KMS-11 (cell line): ENCODE measurements around the gene ADGRA3.

ENCODE experiments used
- H2AFZ ChIP-seq: fragments of 200-600 bp; sonication (generic); 2 replicates; pipeline ENCODE4 v1.6.1; 2016; ENCODE audit warnings: antibody characterized with exemption, mixed run types, low read depth
- H3K27ac ChIP-seq: fragments of 200-600 bp; sonication (generic); 2 replicates; pipeline ENCODE4 v1.6.1; 2016; ENCODE audit warnings: mild to moderate bottlenecking, mixed run types
- H3K27me3 ChIP-seq: fragments of 200-600 bp; sonication (generic); 2 replicates; pipeline ENCODE4 v1.6.1; 2017; ENCODE audit warnings: mild to moderate bottlenecking, low read depth, mixed run types, moderate library complexity; ENCODE audit not compliant: insufficient read depth
- H3K36me3 ChIP-seq: fragments of 200-600 bp; sonication (generic); 2 replicates; pipeline ENCODE4 v1.6.1; 2017; ENCODE audit warnings: mild to moderate bottlenecking, mixed run types; ENCODE audit not compliant: insufficient read depth
- H3K4me1 ChIP-seq: fragments of 200-600 bp; sonication (generic); 2 replicates; pipeline ENCODE4 v1.6.1; 2016; ENCODE audit warnings: mild to moderate bottlenecking, low read depth, mixed run types; ENCODE audit not compliant: poor library complexity, severe bottlenecking
- H3K4me2 ChIP-seq: fragments of 200-600 bp; sonication (generic); 2 replicates; pipeline ENCODE4 v1.7.0; 2016; ENCODE audit warnings: mild to moderate bottlenecking, mixed run types
- H3K4me3 ChIP-seq: fragments of 200-600 bp; sonication (generic); IDR thresholded peaks from 2 replicates; pipeline ENCODE4 v1.6.1; 2017; ENCODE audit warnings: low read depth, low read length, mixed read lengths; ENCODE audit not compliant: insufficient read depth
- H3K79me2 ChIP-seq: fragments of 200-600 bp; sonication (generic); 2 replicates; pipeline ENCODE4 v1.6.1; 2016; ENCODE audit warnings: low read depth, mixed run types; ENCODE audit not compliant: insufficient read depth
- H3K9ac ChIP-seq: fragments of 200-600 bp; sonication (generic); 2 replicates; pipeline ENCODE4 v1.6.1; 2016; ENCODE audit warnings: mild to moderate bottlenecking, mixed run types
- H4K20me1 ChIP-seq: fragments of 200-600 bp; sonication (generic); 2 replicates; pipeline ENCODE4 v1.6.1; 2016; ENCODE audit warnings: mild to moderate bottlenecking, mixed run types; ENCODE audit not compliant: insufficient read depth
- CTCF ChIP-seq: fragments of 200-600 bp; sonication (generic); conservative IDR thresholded peaks from 2 replicates; pipeline ENCODE4 v1.6.1; 2017; ENCODE audit warnings: low read depth, mild to moderate bottlenecking, antibody characterized with exemption, low read length, moderate library complexity, mixed read lengths

Gene ADGRA3

GRCh38 chr4:22502895-22503814 is 12.7 kb downstream of the ADGRA3 start:
- Histone ChIP-seq H3K27me3 (no peaks in the 10 kb centered on the region), H2AFZ (no peak overlapping the region), H3K4me3 (no peak overlapping the region), H3K36me3 (no peaks in the 10 kb centered on the region), H3K4me2 (no peak overlapping the region), H3K4me1 (no peaks in the 10 kb centered on the region), H3K9ac (no peak overlapping the region), H4K20me1 (no peaks in the 10 kb centered on the region), H3K79me2 (0 out of 2 replicates have a peak, but pooled peaks cover 6% of the 10 kb centered on the region), H3K27ac (no peak overlapping the region)
- no peak for TF ChIP-seq CTCF

DNA sequence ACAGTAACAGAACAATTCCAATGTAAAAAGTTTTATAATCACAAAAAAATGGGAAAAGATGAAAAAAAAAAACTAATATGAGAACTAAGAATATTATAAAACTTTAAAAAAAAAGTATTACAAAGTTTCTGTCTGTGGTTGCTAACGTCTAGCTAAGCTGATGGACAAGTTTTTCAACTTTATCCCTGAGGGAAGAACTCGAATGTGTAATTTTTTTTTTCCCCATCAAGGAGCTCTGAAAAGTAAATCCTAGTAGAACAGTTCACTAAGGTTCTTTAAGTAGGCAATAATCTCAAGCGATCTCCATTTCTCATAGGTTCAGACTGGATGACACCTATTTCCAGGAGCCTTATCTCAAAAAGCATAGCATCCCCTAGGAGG is 14.2 kb downstream of the ADGRA3 start:
- 0 out of 2 replicates have a peak, but pooled peaks cover 6% of the 10 kb centered on the region for H3K79me2 ChIP-seq
- H4K20me1 ChIP-seq: no peaks in the 10 kb centered on the region

DNA sequence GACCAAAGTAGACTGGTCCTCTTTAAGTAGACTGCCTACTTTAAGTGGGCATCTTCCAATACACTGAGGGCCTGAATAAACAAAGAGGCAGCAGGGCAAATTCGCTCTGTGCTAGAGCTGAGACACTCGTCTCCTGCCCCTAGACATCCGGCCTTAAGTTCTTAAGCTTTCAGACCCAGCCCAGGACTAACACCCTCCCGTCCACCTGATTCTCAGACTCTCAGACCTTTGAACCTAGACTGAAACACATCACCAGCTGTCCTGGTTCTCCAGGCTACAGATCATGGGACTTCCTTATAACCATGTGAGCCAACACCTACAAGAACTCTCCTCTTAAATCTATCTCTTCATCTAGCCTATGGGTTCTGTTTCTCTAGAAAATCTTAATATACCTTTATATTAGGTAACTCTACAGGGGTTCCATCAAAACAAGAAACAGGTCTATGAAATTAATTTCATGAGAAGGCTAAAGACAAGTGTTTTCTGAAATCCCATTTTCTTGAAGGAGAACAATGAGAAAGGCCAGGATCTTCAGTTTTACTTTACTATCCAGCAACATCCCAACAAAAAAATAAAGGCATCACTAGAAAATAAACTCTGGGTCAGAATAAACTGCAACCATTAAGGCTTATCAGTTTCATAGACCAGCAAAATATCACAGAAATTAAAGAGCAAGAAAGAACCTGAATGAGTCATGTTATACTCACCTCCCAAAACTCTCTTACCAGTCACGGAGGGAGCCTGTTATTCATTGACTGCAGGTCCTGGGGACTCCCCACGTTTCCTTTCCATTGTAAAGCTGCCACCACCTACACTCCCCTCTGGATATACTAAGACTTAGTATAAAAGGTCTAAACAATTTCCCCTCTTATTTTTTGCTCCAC is 14.8 kb downstream of the ADGRA3 start:
- no peak overlapping the region for H3K4me3 ChIP-seq
- H3K79me2 ChIP-seq: 0 out of 2 replicates have a peak, but pooled peaks cover 4% of the 10 kb centered on the region
- no peaks in the 10 kb centered on the region for H3K27me3 ChIP-seq
- no peak overlapping the region for H2AFZ ChIP-seq
- no peak overlapping the region for H3K4me2 ChIP-seq
- no peaks in the 10 kb centered on the region for H3K4me1 ChIP-seq
- no peak for TF ChIP-seq CTCF
- H3K36me3 ChIP-seq: no peaks in the 10 kb centered on the region
- H3K9ac ChIP-seq: no peak overlapping the region
- no peaks in the 10 kb centered on the region for H4K20me1 ChIP-seq
- no peak overlapping the region for H3K27ac ChIP-seq

More for the DNA sequence above, 14.2 kb downstream of the ADGRA3 start:
- Histone ChIP-seq H3K4me2 (no peak overlapping the region), H3K4me3 (no peak overlapping the region), H3K36me3 (no peaks in the 10 kb centered on the region), H3K4me1 (no peaks in the 10 kb centered on the region), H3K27me3 (no peaks in the 10 kb centered on the region), H3K27ac (no peak overlapping the region), H3K9ac (no peak overlapping the region), H2AFZ (no peak overlapping the region)
- no peak for TF ChIP-seq CTCF

- TF ChIP-seq CTCF: no peak
- H3K27ac ChIP-seq: no peak overlapping the region
- H4K20me1 ChIP-seq: no peaks in the 10 kb centered on the region
- H3K36me3 ChIP-seq: no peaks in the 10 kb centered on the region
- no peaks in the 10 kb centered on the region for H3K27me3 ChIP-seq
- H3K4me2 ChIP-seq: no peak overlapping the region
- no peak overlapping the region for H2AFZ ChIP-seq
- H3K79me2 ChIP-seq: no peaks in the 10 kb centered on the region
- no peaks in the 10 kb centered on the region for H3K4me1 ChIP-seq
- H3K9ac ChIP-seq: no peak overlapping the region
- H3K4me3 ChIP-seq: no peak overlapping the region
Observed at GRCh38 chr4:22500128-22500611, 15.7 kb downstream of the ADGRA3 start.
